ENCODE measurements around the gene MBD3L5. TPM values are rescaled to one million over a fixed set of nuclear protein-coding genes. Genes with fewer than 3 reads are reported as not detected.

MBD3L5 gene
- total RNA-seq, 3 donors from 2014 or later (not counting 1 experiment from before 2014, with no cell fraction given): not detected

GRCh38 chr19:6999933-7000332, 30.4 kb upstream of the MBD3L5 start:
- intact Hi-C loops (cut with micrococcal nuclease): no loop called here
- DNase-seq (no peak), ATAC-seq (no peak)
- Histone ChIP-seq H3K36me3 (ENCODE audit: control insufficient read depth, insufficient read depth, low read length) (no peaks in the 10 kb centered on the region), H3K9me3 (ENCODE audit: control insufficient read depth, insufficient read depth, low read length) (no peaks in the 10 kb centered on the region), H3K27me3 (ENCODE audit: control insufficient read depth, insufficient read depth, low read length) (no peaks in the 10 kb centered on the region), H3K4me1 (ENCODE audit: control insufficient read depth, insufficient read depth, low read length) (no peaks in the 10 kb centered on the region), H3K27ac (ENCODE audit: low read length) (no peak overlapping the region), H3K4me3 (ENCODE audit: low read length) (no peak overlapping the region)
- Mint-ChIP-seq H3K27me3 (ENCODE audit: low read depth in 2 of 2) (peaks cover 6 to 22% of the 10 kb centered on the region in 2 donors), H3K27ac (peak overlapping the region in 1 of 2 donors; percentile 29), H3K4me3 (no peak overlapping the region), H3K9me3 (peaks cover 3 to 6% of the 10 kb centered on the region in 2 donors), H3K4me1 (peaks cover 0 to 6% of the 10 kb centered on the region in 2 donors), H3K36me3 (no peaks in the 10 kb centered on the region)
- TF ChIP-seq CTCF (IDR thresholded peaks at IDR 0.05): no peak
- WGBS (ENCODE audit: insufficient coverage): 92% methylated on average over 7 of the region's 7 CpGs

- peaks cover 6 to 22% of the 10 kb centered on the region in 2 donors for H3K27me3 Mint-ChIP-seq (ENCODE audit: low read depth in 2 of 2)
- H3K27ac ChIP-seq (ENCODE audit: low read length): no peak overlapping the region
- DNase-seq (no peak), ATAC-seq (no peak)
- intact Hi-C loops (cut with micrococcal nuclease): no loop called here
- no peaks in the 10 kb centered on the region for H3K36me3 ChIP-seq (ENCODE audit: control insufficient read depth, insufficient read depth, low read length)
- no peaks in the 10 kb centered on the region for H3K9me3 ChIP-seq (ENCODE audit: control insufficient read depth, insufficient read depth, low read length)
- peaks cover 0 to 2% of the 10 kb centered on the region in 2 donors for H3K9me3 Mint-ChIP-seq
- TF ChIP-seq CTCF (IDR thresholded peaks at IDR 0.05): no peak
- no peak overlapping the region for H3K4me3 ChIP-seq (ENCODE audit: low read length)
- WGBS (ENCODE audit: insufficient coverage): 67% methylated on average over 3 of the region's 3 CpGs
- no peaks in the 10 kb centered on the region for H3K4me1 ChIP-seq (ENCODE audit: control insufficient read depth, insufficient read depth, low read length)
- H3K4me3 Mint-ChIP-seq: no peak overlapping the region
- H3K4me1 Mint-ChIP-seq: peaks cover 0 to 2% of the 10 kb centered on the region in 2 donors
- no peaks in the 10 kb centered on the region for H3K27me3 ChIP-seq (ENCODE audit: control insufficient read depth, insufficient read depth, low read length)
- peak overlapping the region in 1 of 2 donors; percentile 29 for H3K27ac Mint-ChIP-seq
- no peaks in the 10 kb centered on the region for H3K36me3 Mint-ChIP-seq
These were observed 30.0 kb upstream of the MBD3L5 start for GRCh38 chr19:7000333-7000732.

GRCh38 chr19:7000816-7001215, 29.6 kb upstream of the MBD3L5 start:
- H3K27me3 Mint-ChIP-seq (ENCODE audit: low read depth in 2 of 2): peaks cover 6 to 22% of the 10 kb centered on the region in 2 donors
- no peaks in the 10 kb centered on the region for H3K36me3 Mint-ChIP-seq
- TF ChIP-seq CTCF (IDR thresholded peaks at IDR 0.05): no peak
- H3K4me3 Mint-ChIP-seq: no peak overlapping the region
- Histone ChIP-seq H3K36me3 (ENCODE audit: control insufficient read depth, insufficient read depth, low read length) (no peaks in the 10 kb centered on the region), H3K4me3 (ENCODE audit: low read length) (no peak overlapping the region), H3K9me3 (ENCODE audit: control insufficient read depth, insufficient read depth, low read length) (no peaks in the 10 kb centered on the region), H3K4me1 (ENCODE audit: control insufficient read depth, insufficient read depth, low read length) (no peaks in the 10 kb centered on the region), H3K27ac (ENCODE audit: low read length) (no peak overlapping the region), H3K27me3 (ENCODE audit: control insufficient read depth, insufficient read depth, low read length) (no peaks in the 10 kb centered on the region)
- DNase-seq: no peak
- no peaks in the 10 kb centered on the region for H3K4me1 Mint-ChIP-seq
- H3K9me3 Mint-ChIP-seq: no peaks in the 10 kb centered on the region
- no peak for ATAC-seq
- H3K27ac Mint-ChIP-seq: peak overlapping the region in 1 of 2 donors; percentile 6
- intact Hi-C loops (cut with micrococcal nuclease): no loop called here
- 87% methylated on average over 1 of the region's 1 CpG for WGBS (ENCODE audit: insufficient coverage)

GRCh38 chr19:7004313-7004931, 26.0 kb upstream of the MBD3L5 start:
- H3K27me3 ChIP-seq (ENCODE audit: control insufficient read depth, insufficient read depth, low read length): no peaks in the 10 kb centered on the region
- H3K36me3 Mint-ChIP-seq: no peaks in the 10 kb centered on the region
- peaks cover 8% of the 10 kb centered on the region for H3K4me1 ChIP-seq (ENCODE audit: control insufficient read depth, insufficient read depth, low read length)
- H3K27ac Mint-ChIP-seq: no peak overlapping the region
- H3K9me3 Mint-ChIP-seq: no peaks in the 10 kb centered on the region
- H3K4me3 ChIP-seq (ENCODE audit: low read length): no peak overlapping the region
- DNase-seq (peak in 1 of 2 donors; percentile 69), ATAC-seq (peak; percentile 55 to 62 (median 61))
- H3K4me3 Mint-ChIP-seq: no peak overlapping the region
- intact Hi-C loops (cut with micrococcal nuclease): no loop called here
- 95% methylated on average over 13 of the region's 18 CpGs for WGBS (ENCODE audit: insufficient coverage)
- H3K27me3 Mint-ChIP-seq (ENCODE audit: low read depth in 2 of 2): peaks cover 12 to 13% of the 10 kb centered on the region in 2 donors
- H3K27ac ChIP-seq (ENCODE audit: low read length): no peak overlapping the region
- peak; percentile 95 for TF ChIP-seq CTCF (IDR thresholded peaks at IDR 0.05)
- no peaks in the 10 kb centered on the region for H3K36me3 ChIP-seq (ENCODE audit: control insufficient read depth, insufficient read depth, low read length)
- peaks cover 0 to 7% of the 10 kb centered on the region in 2 donors for H3K4me1 Mint-ChIP-seq
- no peaks in the 10 kb centered on the region for H3K9me3 ChIP-seq (ENCODE audit: control insufficient read depth, insufficient read depth, low read length)
